Smooth muscle cell (in vitro differentiated cells): ENCODE data around the gene HPX. TPM values are rescaled to one million over a fixed set of nuclear protein-coding genes. Genes with fewer than 3 reads are reported as not detected.
A peak's percentile ranks its signal among the peaks of the same experiment; 100 is the strongest.

Experiments used
- DNase-seq: peaks from one replicate; lab custom pipeline; 2025; ENCODE audit not compliant: unreplicated experiment; lab: John Stamatoyannopoulos, UW
- H2AFZ ChIP-seq: fragments of 200-600 bp; sonication (generic); 2 replicates; pipeline ENCODE4 v1.6.0; 2016; ENCODE audit warnings: antibody characterized with exemption, low read depth, mild to moderate bottlenecking
- H3F3A ChIP-seq: fragments of 200-600 bp; sonication (generic); 2 replicates; pipeline ENCODE4 v1.6.0; 2017; ENCODE audit warnings: antibody characterized with exemption, low read depth
- H3K27ac ChIP-seq: fragments of 200-600 bp; sonication (generic); 2 replicates; pipeline ENCODE4 v1.5.1; 2016; ENCODE audit warnings: low read depth, mild to moderate bottlenecking
- H3K27me3 ChIP-seq: fragments of 200-600 bp; sonication (generic); 2 replicates; pipeline ENCODE4 v1.6.1; 2016; ENCODE audit warnings: low read depth, mild to moderate bottlenecking
- H3K36me3 ChIP-seq: fragments of 200-600 bp; sonication (generic); 2 replicates; pipeline ENCODE4 v1.5.1; 2016; ENCODE audit warnings: low read depth
- H3K4me1 ChIP-seq: fragments of 200-600 bp; sonication (generic); 2 replicates; pipeline ENCODE4 v1.5.1; 2016; ENCODE audit warnings: low read depth
- H3K4me2 ChIP-seq: fragments of 200-600 bp; sonication (generic); 2 replicates; pipeline ENCODE4 v1.6.0; 2016; ENCODE audit warnings: mild to moderate bottlenecking
- H3K4me3 ChIP-seq: fragments of 200-600 bp; sonication (generic); 2 replicates; pipeline ENCODE4 v1.5.1; 2016; ENCODE audit warnings: mild to moderate bottlenecking
- H3K79me2 ChIP-seq: fragments of 200-600 bp; sonication (generic); 2 replicates; pipeline ENCODE4 v1.6.0; 2016; ENCODE audit warnings: low read depth, mild to moderate bottlenecking
- H3K9ac ChIP-seq: fragments of 200-600 bp; sonication (generic); 2 replicates; pipeline ENCODE4 v1.6.0; 2016; ENCODE audit warnings: low read depth
- H3K9me3 ChIP-seq: fragments of 200-600 bp; sonication (generic); replicated peaks from 2 replicates; pipeline ENCODE4 v1.5.1; 2016; ENCODE audit warnings: low read depth
- H4K20me1 ChIP-seq: fragments of 200-600 bp; sonication (generic); 2 replicates; pipeline ENCODE4 v1.6.0; 2016; ENCODE audit warnings: low read depth
- WGBS: methylation state at CpG from one replicate; pipeline ENCODE4 v1.1.7; 2016; ENCODE audit warnings: low lambda C conversion rate; 5-methylcytosine and 5-hydroxymethylcytosine counted together
- polyA plus RNA-seq: library from polyadenylated mRNA; unstranded; fragments of >200 nt; fragmentation: Nextera tagmentation; extraction: Ambion mirVana; gene quantifications from 2 replicates; pipeline ENCODE4 v1.2.1, GENCODE V29; 2016
- total RNA-seq: library from RNA; depleted of rRNA; stranded (reverse); fragments of >200 nt; gene quantifications from 2 replicates; pipeline ENCODE4 v1.2.3, GENCODE V29; 2014
- TF ChIP-seq, protein P1 (sequence below): fragments of 200-600 bp; sonication (generic); IDR thresholded peaks from 2 replicates; pipeline ENCODE4 v1.5.1; 2017; ENCODE audit warnings: borderline replicate concordance, mild to moderate bottlenecking, antibody characterized with exemption; ENCODE audit not compliant: insufficient read depth, poor library complexity, severe bottlenecking

The HPX gene
- total and polyA plus RNA-seq, 2 experiments from 2014 or later, result 1.1 to 3.5 TPM

DNA sequence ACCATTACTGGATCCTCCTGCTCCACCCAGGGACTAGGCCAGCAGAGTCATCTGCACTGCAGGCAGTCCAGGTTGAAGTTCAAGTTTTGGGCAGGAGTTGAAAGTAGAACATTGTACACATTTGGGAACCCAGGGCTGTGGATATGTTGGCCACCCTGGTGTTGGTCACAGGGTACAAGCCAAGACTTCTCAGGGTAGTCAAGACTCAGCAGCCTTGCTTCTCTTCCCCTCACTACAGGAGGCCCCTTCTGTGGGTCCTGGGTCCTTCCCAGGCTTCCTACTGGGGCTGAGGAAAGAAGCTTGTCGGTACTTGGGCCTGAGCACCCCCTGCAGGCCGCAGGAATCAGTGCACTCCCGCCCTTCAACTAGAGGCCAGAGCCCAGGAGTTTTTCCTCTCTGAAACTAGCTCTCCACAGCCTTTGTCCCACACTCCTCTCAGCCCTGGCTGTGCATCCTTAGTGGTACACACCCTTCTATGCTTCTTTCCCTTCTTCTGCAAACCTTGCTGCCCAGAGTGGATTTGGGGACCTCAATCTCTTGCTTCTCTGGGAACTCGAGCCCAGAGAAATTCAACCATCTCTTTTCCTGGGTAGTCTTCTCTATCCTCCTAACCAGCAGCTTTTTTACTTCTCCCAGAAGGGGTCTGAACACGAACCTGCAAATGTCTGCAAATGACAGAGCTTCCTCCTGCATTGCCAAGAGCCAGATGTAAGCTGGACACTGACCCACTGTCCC is 2.6 kb upstream of the HPX start:
- WGBS, result 32% methylated on average over 5 of the region's 5 CpGs
- Histone ChIP-seq H3K4me1 (no peaks in the 10 kb centered on the region), H3K4me3 (no peak overlapping the region)

DNA sequence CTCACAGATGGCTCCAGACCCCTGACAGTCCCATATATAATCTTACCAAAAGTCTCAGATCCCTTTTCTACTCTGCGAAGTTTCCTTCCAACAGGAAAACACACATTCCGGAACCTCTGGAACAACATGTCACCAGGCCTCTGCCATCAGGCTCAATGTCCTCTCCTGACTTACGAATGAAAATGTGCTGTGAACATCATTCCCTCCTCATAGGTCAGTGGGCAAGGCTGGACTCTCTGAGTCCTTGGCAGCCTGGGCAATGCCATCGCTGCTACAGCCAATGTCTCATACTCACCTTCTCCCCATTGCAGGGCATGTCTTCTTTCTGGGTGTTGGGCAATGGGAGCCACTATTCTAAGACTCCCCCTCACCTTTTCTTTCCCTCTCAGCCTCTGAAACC is 1.7 kb upstream of the HPX start:
- no peaks in the 10 kb centered on the region for H4K20me1 ChIP-seq
- no peaks in the 10 kb centered on the region for H3K36me3 ChIP-seq
- no peak overlapping the region for H3K4me3 ChIP-seq
- H2AFZ ChIP-seq, result no peak overlapping the region
- H3K9ac ChIP-seq, result no peak overlapping the region
- no peaks in the 10 kb centered on the region for H3F3A ChIP-seq
- H3K4me2 ChIP-seq, result no peak overlapping the region
- no peaks in the 10 kb centered on the region for H3K9me3 ChIP-seq
- H3K4me1 ChIP-seq, result no peaks in the 10 kb centered on the region
- H3K27ac ChIP-seq, result no peak overlapping the region
- DNase-seq, result no peak
- TF ChIP-seq, protein P1, sequence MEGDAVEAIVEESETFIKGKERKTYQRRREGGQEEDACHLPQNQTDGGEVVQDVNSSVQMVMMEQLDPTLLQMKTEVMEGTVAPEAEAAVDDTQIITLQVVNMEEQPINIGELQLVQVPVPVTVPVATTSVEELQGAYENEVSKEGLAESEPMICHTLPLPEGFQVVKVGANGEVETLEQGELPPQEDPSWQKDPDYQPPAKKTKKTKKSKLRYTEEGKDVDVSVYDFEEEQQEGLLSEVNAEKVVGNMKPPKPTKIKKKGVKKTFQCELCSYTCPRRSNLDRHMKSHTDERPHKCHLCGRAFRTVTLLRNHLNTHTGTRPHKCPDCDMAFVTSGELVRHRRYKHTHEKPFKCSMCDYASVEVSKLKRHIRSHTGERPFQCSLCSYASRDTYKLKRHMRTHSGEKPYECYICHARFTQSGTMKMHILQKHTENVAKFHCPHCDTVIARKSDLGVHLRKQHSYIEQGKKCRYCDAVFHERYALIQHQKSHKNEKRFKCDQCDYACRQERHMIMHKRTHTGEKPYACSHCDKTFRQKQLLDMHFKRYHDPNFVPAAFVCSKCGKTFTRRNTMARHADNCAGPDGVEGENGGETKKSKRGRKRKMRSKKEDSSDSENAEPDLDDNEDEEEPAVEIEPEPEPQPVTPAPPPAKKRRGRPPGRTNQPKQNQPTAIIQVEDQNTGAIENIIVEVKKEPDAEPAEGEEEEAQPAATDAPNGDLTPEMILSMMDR, result no peak
- WGBS, result 84% methylated on average over 4 of the region's 4 CpGs
- no peaks in the 10 kb centered on the region for H3K79me2 ChIP-seq
- H3K27me3 ChIP-seq, result no peaks in the 10 kb centered on the region

More for the DNA sequence above, 2.6 kb upstream of the HPX start:
- DNase-seq, result no peak
- Histone ChIP-seq H2AFZ (no peak overlapping the region), H3F3A (no peaks in the 10 kb centered on the region), H3K4me2 (no peak overlapping the region), H3K79me2 (no peaks in the 10 kb centered on the region), H4K20me1 (no peaks in the 10 kb centered on the region), H3K9me3 (no peaks in the 10 kb centered on the region), H3K9ac (no peak overlapping the region), H3K27me3 (no peaks in the 10 kb centered on the region), H3K36me3 (no peaks in the 10 kb centered on the region), H3K27ac (no peak overlapping the region)
- TF ChIP-seq, protein P1, result peak; percentile 66

DNA sequence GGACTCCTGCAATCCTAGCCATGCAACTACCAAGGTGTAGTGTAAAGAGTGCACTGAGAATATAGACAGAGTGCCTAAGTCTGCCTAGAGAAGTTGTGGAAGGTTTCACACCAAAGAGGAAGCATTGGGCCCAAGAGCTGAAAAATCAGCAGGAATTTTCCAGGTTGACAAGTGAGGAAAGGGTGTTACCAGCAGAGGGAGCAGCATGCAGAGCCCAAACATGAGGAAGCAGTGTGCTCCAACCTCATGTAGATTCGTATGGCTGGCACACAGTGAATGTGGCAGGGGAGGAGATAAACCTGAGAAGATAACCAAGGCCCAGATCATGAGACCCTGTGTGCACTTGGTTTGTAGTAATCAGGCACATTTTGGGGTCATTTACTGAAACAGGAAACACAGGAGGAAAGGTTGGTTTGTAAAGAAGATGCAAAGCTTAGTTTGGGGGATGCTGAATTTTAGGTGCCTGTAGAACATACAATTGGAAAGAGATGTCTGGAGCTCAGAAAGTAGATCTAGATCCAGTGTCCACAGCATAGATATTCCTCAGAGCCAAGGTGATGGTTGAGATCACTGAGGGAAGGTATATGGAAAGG is 1.7 kb downstream of the HPX start:
- Histone ChIP-seq H3K27me3 (no peaks in the 10 kb centered on the region), H2AFZ (no peak overlapping the region)
- TF ChIP-seq, protein P1, result peak; percentile 46

DNA sequence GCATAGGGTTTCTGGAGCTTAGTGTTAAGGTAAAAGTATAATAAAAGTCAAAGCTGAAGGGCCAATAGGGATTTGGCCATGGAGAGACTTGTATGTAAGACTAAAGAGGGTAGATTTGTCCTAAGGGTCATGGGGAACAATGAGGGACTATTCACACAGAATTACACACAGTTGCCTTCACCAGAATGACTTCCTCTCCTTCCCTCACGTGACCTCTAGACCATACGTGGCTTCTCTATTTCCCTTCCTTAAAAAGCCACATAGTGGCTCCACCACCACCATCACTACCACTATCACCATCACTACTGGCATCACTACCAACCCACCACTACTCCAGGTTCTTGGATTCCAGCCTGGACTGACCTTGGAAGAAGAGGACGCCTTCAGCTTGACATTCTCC is 2.8 kb downstream of the HPX start:
- H4K20me1 ChIP-seq, result no peaks in the 10 kb centered on the region
- no peak for DNase-seq
- no peaks in the 10 kb centered on the region for H3K36me3 ChIP-seq
- H3K4me1 ChIP-seq, result no peaks in the 10 kb centered on the region
- no peak overlapping the region for H2AFZ ChIP-seq
- 93% methylated on average over 3 of the region's 3 CpGs for WGBS
- no peaks in the 10 kb centered on the region for H3F3A ChIP-seq
- H3K27me3 ChIP-seq, result no peaks in the 10 kb centered on the region
- TF ChIP-seq, protein P1, result no peak
- H3K9ac ChIP-seq, result no peak overlapping the region
- no peak overlapping the region for H3K27ac ChIP-seq
- H3K79me2 ChIP-seq, result no peaks in the 10 kb centered on the region
- no peaks in the 10 kb centered on the region for H3K9me3 ChIP-seq
- no peak overlapping the region for H3K4me2 ChIP-seq
- no peak overlapping the region for H3K4me3 ChIP-seq

More for the DNA sequence above, 1.7 kb downstream of the HPX start:
- Histone ChIP-seq H3K4me2 (no peak overlapping the region), H3K27ac (no peak overlapping the region), H4K20me1 (no peaks in the 10 kb centered on the region), H3K9ac (no peak overlapping the region), H3K4me1 (no peaks in the 10 kb centered on the region), H3K79me2 (no peaks in the 10 kb centered on the region), H3F3A (no peaks in the 10 kb centered on the region), H3K9me3 (no peaks in the 10 kb centered on the region), H3K36me3 (no peaks in the 10 kb centered on the region), H3K4me3 (no peak overlapping the region)
- 18% methylated on average over 1 of the region's 1 CpG for WGBS
- no peak for DNase-seq
